ENCODE data around the gene WWOX. TPM values are rescaled to one million over a fixed set of nuclear protein-coding genes. Genes with fewer than 3 reads are reported as not detected.

Gene WWOX
- total RNA-seq, 1 experiment from 2014 or later, result 15.6 TPM

- Histone ChIP-seq H2BK120ac (ENCODE audit: low read depth, low read length, poor library complexity, severe bottlenecking) (no peak overlapping the region), H2BK12ac (ENCODE audit: insufficient read length, low read depth, low read length) (no peak overlapping the region), H3T11ph (ENCODE audit: low read length) (no peak overlapping the region), H4K8ac (replicated peaks; ENCODE audit: insufficient read length, low read depth, low read length) (no peak overlapping the region), H3K79me1 (ENCODE audit: insufficient read depth, low read depth, low read length, poor library complexity, severe bottlenecking) (no peaks in the 10 kb centered on the region), H3K9ac (ENCODE audit: extremely low read depth, insufficient read length, low read length) (no peak overlapping the region), H3K14ac (ENCODE audit: insufficient read depth, low read length) (no peak overlapping the region), H3K4ac (ENCODE audit: low read depth, low read length) (no peak overlapping the region), H3K9me3 (ENCODE audit: control insufficient read depth, low read depth, low read length) (no peaks in the 10 kb centered on the region), H3K23ac (ENCODE audit: insufficient read length, low read depth, low read length) (no peak overlapping the region), H4K20me1 (ENCODE audit: control insufficient read depth, insufficient read depth, insufficient read length) (no peaks in the 10 kb centered on the region), H3K79me2 (ENCODE audit: insufficient read depth, low read length) (no peaks in the 10 kb centered on the region), H3K23me2 (ENCODE audit: insufficient read length, low read depth, low read length, poor library complexity, severe bottlenecking) (no peaks in the 10 kb centered on the region), H3K27ac (ENCODE audit: insufficient read length, low read depth, low read length) (no peak overlapping the region), H2AK5ac (ENCODE audit: insufficient read length, low read length) (no peak overlapping the region), H2AFZ (ENCODE audit: low read length) (no peak overlapping the region), H3K18ac (ENCODE audit: insufficient read length, low read depth, low read length) (no peak overlapping the region), H4K5ac (ENCODE audit: insufficient read length, low read depth, low read length) (no peak overlapping the region), H3K56ac (ENCODE audit: insufficient read length, low read depth, low read length) (no peak overlapping the region), H2BK5ac (ENCODE audit: insufficient read length, low read length) (no peak overlapping the region), H3K4me2 (ENCODE audit: insufficient read depth, insufficient read length, low read length) (no peak overlapping the region), H2BK15ac (ENCODE audit: low read depth, low read length) (no peak overlapping the region), H2BK20ac (ENCODE audit: low read depth, low read length, poor library complexity, severe bottlenecking) (no peak overlapping the region), H4K91ac (ENCODE audit: insufficient read length, low read depth, low read length) (no peak overlapping the region), H3K4me1 (ENCODE audit: insufficient read depth, low read length) (no peaks in the 10 kb centered on the region; the same call in 1 of the 2 replicates), H3K27me3 (ENCODE audit: insufficient read depth, low read length) (no peaks in the 10 kb centered on the region)
- H3K9me3 Mint-ChIP-seq, result no peaks in the 10 kb centered on the region
- H3K4me3 Mint-ChIP-seq, result no peak overlapping the region
- H3K4me1 Mint-ChIP-seq, result peaks cover 22% of the 10 kb centered on the region in 2 experiments
- no peak for DNase-seq
- H3K27ac Mint-ChIP-seq, result 0 out of 7 replicates have a peak overlapping the region, but pooled peaks of 2 of the 3 experiments have one; percentile 6 to 31
- TF ChIP-seq CTCF (conservative IDR thresholded peaks at IDR 0.05), result no peak
- no peaks in the 10 kb centered on the region for H3K36me3 Mint-ChIP-seq (ENCODE audit: insufficient read depth in 1 of 3, low read depth in 3 of 3)
- no CpG with 5 or more reads among the region's 3 CpGs for WGBS (ENCODE audit: extremely low coverage, insufficient read length, low lambda C conversion rate)
- H3K27me3 Mint-ChIP-seq (ENCODE audit: low read depth), result no peaks in the 10 kb centered on the region; the same call in 1 of the 2 replicates
Observed at GRCh38 chr16:78592111-78592510, 492.7 kb downstream of the WWOX start.
